ENCODE results near the gene DOCK3.

Gene DOCK3

DNA sequence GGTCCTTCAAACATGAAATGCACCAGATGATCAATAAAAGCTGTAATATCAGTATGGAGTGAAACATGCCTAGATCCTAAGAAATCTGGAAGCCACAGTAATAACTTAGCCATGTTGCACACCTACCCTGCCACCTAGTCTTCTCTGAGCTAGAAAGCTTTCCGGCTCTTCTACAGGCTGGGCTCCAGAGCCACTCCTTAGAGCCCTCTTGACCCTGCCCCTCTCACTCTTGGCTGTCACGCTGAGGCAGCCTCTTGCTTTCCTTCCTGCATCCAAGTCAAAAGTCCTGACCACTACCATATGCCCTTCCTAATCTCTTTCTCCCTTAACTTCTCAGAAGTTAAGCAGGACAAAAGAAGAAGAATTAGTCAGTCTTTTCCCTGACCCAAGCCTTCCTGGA, 734.1 kb downstream of the DOCK3 start:
- no peak for DNase-seq (ENCODE audit: low read depth)

GRCh38 chr3:51422211-51422610, 747.5 kb downstream of the DOCK3 start:
- DNase-seq (ENCODE audit: low read depth): no peak

DNA sequence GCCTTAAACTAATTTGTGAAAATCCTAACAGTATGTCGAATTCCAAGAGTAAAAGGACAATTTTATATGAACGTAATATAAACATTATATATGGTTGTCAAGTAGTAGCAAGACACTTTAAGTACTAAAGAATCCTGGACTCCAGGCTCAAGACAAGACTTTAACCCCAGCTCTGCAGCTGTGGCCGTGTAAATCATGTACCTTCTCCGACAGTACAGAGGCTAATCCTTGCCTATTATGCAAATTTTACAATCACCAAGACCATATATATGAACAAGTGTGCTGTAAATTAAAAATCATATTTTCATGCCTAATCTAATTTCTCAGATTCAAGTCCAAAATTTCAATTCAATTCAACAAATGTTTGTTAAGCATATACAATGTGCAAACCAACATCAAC, 752.2 kb downstream of the DOCK3 start:
- DNase-seq (ENCODE audit: low read depth): no peak

DNA sequence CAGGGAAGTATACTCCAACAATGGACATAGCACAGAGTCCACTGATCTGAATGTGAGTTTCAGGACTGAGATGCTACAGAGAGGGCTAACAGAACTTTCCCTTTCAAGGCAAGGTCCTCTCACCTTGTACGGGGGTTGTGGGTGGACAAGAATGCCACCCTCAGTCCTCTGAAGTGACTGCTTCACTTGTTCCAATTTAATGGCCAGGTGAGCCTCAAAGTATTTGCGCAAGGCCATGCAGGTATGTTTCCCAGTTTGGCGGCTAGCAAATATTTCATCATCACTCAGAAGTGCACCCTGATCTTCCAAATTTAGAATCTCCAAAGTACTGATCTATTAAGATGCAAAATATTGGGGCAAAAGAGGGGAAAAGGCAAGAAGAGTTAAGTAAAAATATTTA, 754.4 kb downstream of the DOCK3 start:
- DNase-seq (ENCODE audit: low read depth): no peak

All from stromal cell of bone marrow (primary cell).